ENCODE data around the gene PHF19.

Gene PHF19

DNA sequence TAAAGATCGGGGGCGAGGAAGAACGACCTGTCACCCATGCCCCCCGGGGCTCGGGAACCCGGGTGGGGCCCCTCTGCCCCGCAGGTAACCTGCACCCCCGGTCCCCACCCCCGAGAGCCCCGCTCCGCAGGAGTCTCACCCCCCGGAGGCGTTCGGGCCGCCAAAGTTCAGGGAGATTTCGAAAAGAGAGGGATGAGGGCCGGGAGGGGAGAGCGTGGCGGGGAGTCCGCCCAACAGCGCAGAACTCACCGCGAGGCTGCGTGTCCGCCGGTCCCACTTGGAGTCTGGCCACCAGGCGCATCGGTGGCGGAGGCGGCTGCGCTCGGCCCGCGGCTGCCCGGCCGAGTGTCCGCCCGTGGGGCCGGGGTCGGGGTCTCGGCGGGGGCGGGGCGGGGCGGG, at the start of gene PHF19:
Gene PHF19, minus strand, starts transcription at position 347 of the 399 bp plus-strand sequence. CDS start 2,447 bp downstream, outside the sequence.
- peak; percentile 39 for DNase-seq (ENCODE audit: low read depth)
- TF ChIP-seq, protein P1, sequence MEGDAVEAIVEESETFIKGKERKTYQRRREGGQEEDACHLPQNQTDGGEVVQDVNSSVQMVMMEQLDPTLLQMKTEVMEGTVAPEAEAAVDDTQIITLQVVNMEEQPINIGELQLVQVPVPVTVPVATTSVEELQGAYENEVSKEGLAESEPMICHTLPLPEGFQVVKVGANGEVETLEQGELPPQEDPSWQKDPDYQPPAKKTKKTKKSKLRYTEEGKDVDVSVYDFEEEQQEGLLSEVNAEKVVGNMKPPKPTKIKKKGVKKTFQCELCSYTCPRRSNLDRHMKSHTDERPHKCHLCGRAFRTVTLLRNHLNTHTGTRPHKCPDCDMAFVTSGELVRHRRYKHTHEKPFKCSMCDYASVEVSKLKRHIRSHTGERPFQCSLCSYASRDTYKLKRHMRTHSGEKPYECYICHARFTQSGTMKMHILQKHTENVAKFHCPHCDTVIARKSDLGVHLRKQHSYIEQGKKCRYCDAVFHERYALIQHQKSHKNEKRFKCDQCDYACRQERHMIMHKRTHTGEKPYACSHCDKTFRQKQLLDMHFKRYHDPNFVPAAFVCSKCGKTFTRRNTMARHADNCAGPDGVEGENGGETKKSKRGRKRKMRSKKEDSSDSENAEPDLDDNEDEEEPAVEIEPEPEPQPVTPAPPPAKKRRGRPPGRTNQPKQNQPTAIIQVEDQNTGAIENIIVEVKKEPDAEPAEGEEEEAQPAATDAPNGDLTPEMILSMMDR (IDR thresholded peaks at IDR 0.05; ENCODE audit: insufficient read depth, low read depth, low read length, missing control alignments), result no peak
- peak within 1 kb of the TSS; percentile 70 for H3K4me3 ChIP-seq (ENCODE audit: low read length)

GRCh38 chr9:120926397-120926928, 49.5 kb upstream of the PHF19 start, which contains the start of gene TRAF1:
TRAF1 (minus strand) TSS chr9:120926796; CDS start chr9:120926075, 721 bp downstream.
- DNase-seq (ENCODE audit: low read depth), result no peak
- no peak within 1 kb of the TSS for H3K4me3 ChIP-seq (ENCODE audit: low read length)
- TF ChIP-seq, protein P1 (IDR thresholded peaks at IDR 0.05; ENCODE audit: insufficient read depth, low read depth, low read length, missing control alignments), result no peak

DNA sequence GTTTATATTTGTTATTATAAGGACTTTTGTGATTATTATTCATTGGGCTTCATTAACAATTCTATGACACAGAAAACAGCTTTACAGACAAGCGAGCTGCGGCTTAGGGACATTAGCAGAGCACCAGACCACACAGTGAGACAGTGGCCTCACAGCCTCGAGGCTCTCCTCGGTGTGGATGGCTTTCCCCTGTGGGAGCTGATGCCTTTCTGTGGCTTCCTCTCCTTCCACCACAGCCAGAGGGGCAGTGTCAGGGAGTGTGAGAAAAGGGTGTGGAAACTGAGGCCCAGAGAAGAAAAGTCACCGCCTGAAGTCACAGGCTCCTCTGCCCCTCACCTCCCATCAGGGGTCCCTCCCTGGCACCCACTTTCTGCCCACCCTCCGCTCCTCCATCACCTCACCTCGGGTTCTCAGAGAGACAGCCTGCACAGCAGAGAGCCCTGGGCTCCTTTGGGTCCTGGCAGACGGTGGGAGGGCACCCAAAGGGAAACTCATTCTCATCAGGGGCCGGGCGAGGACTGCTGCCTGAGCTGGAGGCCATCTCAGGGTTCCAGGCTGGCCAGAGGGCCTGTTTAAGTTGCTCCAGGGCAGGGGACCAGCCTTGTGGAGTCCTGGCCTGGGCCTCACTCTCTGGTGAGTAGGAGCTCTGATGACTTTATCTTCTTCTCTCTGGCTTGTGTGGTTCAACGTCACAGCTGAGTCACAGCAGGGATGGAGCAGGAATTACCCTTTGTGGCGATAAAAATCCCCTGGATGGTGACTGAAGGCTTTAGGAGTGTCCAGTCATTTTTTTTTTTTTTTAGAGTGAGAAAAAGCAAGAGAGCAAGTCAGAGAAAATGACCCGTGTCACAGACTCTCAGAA, 48.8 kb upstream of the PHF19 start:
- TF ChIP-seq, protein P1 (IDR thresholded peaks at IDR 0.05; ENCODE audit: insufficient read depth, low read depth, low read length, missing control alignments), result no peak
- H3K4me3 ChIP-seq (ENCODE audit: low read length), result no peak overlapping the region
- peak; percentile 78 for DNase-seq (ENCODE audit: low read depth)

GRCh38 chr9:120924698-120925534, 47.9 kb upstream of the PHF19 start:
- no peak for DNase-seq (ENCODE audit: low read depth)
- H3K4me3 ChIP-seq (ENCODE audit: low read length), result no peak overlapping the region
- TF ChIP-seq, protein P1 (IDR thresholded peaks at IDR 0.05; ENCODE audit: insufficient read depth, low read depth, low read length, missing control alignments), result no peak

DNA sequence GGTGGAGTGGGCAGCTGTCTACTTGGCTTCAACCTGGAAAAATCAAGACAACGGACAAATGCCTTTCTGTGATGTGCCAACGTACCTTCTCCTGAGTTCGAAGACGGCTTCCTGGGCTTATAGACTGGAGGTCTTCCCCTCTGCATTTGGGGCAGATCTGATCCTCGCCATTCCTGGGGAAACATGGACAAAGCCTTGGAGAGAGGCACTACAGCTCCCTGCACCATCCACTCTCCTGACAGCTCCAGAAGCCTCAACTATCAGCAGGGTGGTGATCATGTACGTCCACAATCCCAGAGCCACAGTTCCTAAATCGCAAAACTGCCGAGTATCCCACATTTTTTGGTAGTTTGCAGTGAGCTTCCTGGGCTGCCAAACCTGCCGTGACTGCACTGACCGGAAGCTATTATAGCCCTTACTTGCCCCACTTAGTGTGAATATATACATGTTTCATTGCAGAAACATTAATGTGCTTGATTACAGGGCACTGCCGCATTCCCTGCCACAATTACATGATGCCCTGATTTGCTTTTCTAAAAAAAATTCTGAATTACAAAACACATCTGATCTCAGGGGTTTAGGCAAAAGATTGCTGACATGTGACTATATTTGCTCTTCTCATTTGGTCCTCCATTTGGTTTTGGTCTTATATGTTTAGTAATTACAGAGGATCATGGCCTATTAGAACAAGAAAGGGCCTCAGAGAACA, 46.8 kb upstream of the PHF19 start:
- TF ChIP-seq, protein P1 (IDR thresholded peaks at IDR 0.05; ENCODE audit: insufficient read depth, low read depth, low read length, missing control alignments), result no peak
- no peak for DNase-seq (ENCODE audit: low read depth)
- no peak overlapping the region for H3K4me3 ChIP-seq (ENCODE audit: low read length)

Data from epithelial cell of esophagus (primary cell).